Measurements from ENCODE around the gene EOMES. TPM values are rescaled to one million over a fixed set of nuclear protein-coding genes. Genes with fewer than 3 reads are reported as not detected.

The EOMES gene
- total and polyA plus RNA-seq, 2 experiments from 2014 or later = 0.10 TPM

DNA sequence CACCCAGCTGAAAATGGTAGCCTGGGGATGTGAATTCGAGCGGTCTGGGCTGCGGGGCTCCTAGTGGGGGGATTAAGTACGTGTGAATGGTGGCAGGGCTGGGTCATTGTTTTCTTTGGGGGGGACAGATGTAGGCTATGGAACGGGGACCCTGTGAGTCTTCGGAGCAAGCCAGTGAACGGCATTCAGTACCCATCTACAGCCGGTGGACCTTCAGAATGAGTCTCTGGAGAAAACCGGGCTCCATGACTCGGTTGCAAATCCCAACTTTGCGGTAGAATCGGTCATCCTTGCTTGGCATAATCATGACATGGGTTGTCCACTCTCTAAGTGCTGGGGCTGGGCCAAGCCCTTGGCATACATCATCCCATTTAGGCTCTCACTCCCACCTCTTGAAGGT lies 7.2 kb upstream of the EOMES start (continued):
- TF ChIP-seq JUNB (IDR thresholded peaks at IDR 0.05; ENCODE audit: unreplicated experiment) (no peak), STAT1 (IDR thresholded peaks at IDR 0.05; ENCODE audit: unreplicated experiment) (no peak), ZNF114 (CRISPR knock-in tag; IDR thresholded peaks at IDR 0.05) (no peak), EZH2phosphoT487 (IDR thresholded peaks at IDR 0.05; ENCODE audit: unreplicated experiment) (no peak), ZNF331 (CRISPR knock-in tag; IDR thresholded peaks at IDR 0.05; ENCODE audit: low read depth) (no peak)
- TF ChIP-seq, protein P1, sequence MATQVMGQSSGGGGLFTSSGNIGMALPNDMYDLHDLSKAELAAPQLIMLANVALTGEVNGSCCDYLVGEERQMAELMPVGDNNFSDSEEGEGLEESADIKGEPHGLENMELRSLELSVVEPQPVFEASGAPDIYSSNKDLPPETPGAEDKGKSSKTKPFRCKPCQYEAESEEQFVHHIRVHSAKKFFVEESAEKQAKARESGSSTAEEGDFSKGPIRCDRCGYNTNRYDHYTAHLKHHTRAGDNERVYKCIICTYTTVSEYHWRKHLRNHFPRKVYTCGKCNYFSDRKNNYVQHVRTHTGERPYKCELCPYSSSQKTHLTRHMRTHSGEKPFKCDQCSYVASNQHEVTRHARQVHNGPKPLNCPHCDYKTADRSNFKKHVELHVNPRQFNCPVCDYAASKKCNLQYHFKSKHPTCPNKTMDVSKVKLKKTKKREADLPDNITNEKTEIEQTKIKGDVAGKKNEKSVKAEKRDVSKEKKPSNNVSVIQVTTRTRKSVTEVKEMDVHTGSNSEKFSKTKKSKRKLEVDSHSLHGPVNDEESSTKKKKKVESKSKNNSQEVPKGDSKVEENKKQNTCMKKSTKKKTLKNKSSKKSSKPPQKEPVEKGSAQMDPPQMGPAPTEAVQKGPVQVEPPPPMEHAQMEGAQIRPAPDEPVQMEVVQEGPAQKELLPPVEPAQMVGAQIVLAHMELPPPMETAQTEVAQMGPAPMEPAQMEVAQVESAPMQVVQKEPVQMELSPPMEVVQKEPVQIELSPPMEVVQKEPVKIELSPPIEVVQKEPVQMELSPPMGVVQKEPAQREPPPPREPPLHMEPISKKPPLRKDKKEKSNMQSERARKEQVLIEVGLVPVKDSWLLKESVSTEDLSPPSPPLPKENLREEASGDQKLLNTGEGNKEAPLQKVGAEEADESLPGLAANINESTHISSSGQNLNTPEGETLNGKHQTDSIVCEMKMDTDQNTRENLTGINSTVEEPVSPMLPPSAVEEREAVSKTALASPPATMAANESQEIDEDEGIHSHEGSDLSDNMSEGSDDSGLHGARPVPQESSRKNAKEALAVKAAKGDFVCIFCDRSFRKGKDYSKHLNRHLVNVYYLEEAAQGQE (IDR thresholded peaks at IDR 0.05; ENCODE audit: unreplicated experiment) = no peak

DNA sequence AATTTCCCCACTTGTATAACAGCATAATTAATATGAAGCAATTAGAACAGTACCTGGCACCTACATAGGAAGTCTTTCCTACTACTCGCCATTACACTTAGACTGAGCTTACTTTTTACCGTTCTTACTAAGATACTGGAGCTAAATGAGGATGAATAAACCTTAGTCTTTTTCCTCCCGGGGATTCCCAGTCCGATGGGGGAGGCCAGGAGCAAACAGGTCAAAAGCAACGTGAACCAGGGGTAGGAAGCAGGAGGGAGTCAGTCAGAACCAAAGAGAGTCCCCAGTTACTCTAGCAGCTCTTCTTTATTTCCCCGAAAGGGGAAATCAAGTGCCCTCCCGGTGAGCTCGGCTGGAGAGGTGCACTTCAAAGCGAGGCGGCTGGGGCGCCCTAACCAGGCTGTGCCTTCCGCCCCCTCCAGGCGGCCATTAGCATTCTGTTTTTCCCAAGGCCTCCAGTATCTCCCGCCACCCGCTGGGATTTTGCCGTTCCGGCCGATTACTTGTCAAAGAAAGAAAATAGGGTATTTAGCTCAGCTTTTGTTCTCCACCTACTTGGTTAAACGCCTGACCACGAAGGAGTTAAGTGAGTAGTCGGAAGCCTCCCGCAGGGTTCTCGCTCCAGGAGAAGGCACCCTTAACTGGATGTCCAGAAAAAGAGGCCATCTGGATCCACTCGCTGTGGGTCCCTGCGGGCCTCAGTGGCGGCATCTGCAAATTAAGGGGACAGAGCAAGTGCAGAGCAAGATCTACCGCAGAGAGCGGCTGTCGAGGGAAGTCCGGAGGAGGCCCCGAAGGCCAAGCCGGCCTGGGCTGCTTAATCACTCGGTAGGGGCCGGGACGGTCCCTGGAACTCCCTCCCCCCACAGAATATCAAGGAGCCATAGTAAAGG lies 6.3 kb upstream of the EOMES start:
- H3K4me3 Mint-ChIP-seq = peak overlapping the region; percentile 67
- H3K36me3 Mint-ChIP-seq (ENCODE audit: low read depth) = no peaks in the 10 kb centered on the region; the same call in 2 of the 3 replicates
- H3K27ac Mint-ChIP-seq = no peak overlapping the region
- peaks cover 75% of the 10 kb centered on the region for H3K4me1 Mint-ChIP-seq
- Histone ChIP-seq H3K79me2 (replicated peaks; ENCODE audit: insufficient read depth) (no peaks in the 10 kb centered on the region), H3K9me2 (ENCODE audit: insufficient read depth) (no peaks in the 10 kb centered on the region), H4K20me1 (replicated peaks; ENCODE audit: insufficient read depth) (peaks cover 37% of the 10 kb centered on the region), H2AFZ (no peak overlapping the region), H3K27ac (ENCODE audit: low read depth) (no peak overlapping the region), H3K4me1 (ENCODE audit: insufficient read depth) (peaks cover 77% of the 10 kb centered on the region), H3K4me2 (peak overlapping the region; percentile 80), H3K36me3 (ENCODE audit: insufficient read depth) (no peaks in the 10 kb centered on the region), H3F3A (replicated peaks; ENCODE audit: low read depth) (peaks cover 28% of the 10 kb centered on the region), H3K4me3 (peak overlapping the region; percentile 54; the same call in 1 of the 2 replicates), H3K27me3 (ENCODE audit: insufficient read depth) (peaks cover 100% of the 10 kb centered on the region)
- peak; percentile 61 for ATAC-seq
- H3K27me3 Mint-ChIP-seq (ENCODE audit: insufficient read depth, low read depth, poor library complexity) = peaks cover 97% of the 10 kb centered on the region
- no peaks in the 10 kb centered on the region; the same call in 2 of the 3 replicates for H3K9me3 Mint-ChIP-seq
- peak; percentile 96 for DNase-seq (ENCODE audit: low spot score)
- TF ChIP-seq EZH2 (IDR thresholded peaks at IDR 0.05; ENCODE audit: low read depth, unreplicated experiment) (peak; percentile 23), ZNF114 (CRISPR knock-in tag; IDR thresholded peaks at IDR 0.05) (peak; percentile 49; the same call in 1 of the 2 replicates), JUNB (IDR thresholded peaks at IDR 0.05; ENCODE audit: unreplicated experiment) (no peak), POLR2AphosphoS5 (IDR thresholded peaks at IDR 0.05; ENCODE audit: low read depth) (peak; percentile 38; the same call in 1 of the 2 replicates), NANOG (IDR thresholded peaks at IDR 0.05; ENCODE audit: borderline replicate concordance) (peak; percentile 85)
- TF ChIP-seq, protein P2, sequence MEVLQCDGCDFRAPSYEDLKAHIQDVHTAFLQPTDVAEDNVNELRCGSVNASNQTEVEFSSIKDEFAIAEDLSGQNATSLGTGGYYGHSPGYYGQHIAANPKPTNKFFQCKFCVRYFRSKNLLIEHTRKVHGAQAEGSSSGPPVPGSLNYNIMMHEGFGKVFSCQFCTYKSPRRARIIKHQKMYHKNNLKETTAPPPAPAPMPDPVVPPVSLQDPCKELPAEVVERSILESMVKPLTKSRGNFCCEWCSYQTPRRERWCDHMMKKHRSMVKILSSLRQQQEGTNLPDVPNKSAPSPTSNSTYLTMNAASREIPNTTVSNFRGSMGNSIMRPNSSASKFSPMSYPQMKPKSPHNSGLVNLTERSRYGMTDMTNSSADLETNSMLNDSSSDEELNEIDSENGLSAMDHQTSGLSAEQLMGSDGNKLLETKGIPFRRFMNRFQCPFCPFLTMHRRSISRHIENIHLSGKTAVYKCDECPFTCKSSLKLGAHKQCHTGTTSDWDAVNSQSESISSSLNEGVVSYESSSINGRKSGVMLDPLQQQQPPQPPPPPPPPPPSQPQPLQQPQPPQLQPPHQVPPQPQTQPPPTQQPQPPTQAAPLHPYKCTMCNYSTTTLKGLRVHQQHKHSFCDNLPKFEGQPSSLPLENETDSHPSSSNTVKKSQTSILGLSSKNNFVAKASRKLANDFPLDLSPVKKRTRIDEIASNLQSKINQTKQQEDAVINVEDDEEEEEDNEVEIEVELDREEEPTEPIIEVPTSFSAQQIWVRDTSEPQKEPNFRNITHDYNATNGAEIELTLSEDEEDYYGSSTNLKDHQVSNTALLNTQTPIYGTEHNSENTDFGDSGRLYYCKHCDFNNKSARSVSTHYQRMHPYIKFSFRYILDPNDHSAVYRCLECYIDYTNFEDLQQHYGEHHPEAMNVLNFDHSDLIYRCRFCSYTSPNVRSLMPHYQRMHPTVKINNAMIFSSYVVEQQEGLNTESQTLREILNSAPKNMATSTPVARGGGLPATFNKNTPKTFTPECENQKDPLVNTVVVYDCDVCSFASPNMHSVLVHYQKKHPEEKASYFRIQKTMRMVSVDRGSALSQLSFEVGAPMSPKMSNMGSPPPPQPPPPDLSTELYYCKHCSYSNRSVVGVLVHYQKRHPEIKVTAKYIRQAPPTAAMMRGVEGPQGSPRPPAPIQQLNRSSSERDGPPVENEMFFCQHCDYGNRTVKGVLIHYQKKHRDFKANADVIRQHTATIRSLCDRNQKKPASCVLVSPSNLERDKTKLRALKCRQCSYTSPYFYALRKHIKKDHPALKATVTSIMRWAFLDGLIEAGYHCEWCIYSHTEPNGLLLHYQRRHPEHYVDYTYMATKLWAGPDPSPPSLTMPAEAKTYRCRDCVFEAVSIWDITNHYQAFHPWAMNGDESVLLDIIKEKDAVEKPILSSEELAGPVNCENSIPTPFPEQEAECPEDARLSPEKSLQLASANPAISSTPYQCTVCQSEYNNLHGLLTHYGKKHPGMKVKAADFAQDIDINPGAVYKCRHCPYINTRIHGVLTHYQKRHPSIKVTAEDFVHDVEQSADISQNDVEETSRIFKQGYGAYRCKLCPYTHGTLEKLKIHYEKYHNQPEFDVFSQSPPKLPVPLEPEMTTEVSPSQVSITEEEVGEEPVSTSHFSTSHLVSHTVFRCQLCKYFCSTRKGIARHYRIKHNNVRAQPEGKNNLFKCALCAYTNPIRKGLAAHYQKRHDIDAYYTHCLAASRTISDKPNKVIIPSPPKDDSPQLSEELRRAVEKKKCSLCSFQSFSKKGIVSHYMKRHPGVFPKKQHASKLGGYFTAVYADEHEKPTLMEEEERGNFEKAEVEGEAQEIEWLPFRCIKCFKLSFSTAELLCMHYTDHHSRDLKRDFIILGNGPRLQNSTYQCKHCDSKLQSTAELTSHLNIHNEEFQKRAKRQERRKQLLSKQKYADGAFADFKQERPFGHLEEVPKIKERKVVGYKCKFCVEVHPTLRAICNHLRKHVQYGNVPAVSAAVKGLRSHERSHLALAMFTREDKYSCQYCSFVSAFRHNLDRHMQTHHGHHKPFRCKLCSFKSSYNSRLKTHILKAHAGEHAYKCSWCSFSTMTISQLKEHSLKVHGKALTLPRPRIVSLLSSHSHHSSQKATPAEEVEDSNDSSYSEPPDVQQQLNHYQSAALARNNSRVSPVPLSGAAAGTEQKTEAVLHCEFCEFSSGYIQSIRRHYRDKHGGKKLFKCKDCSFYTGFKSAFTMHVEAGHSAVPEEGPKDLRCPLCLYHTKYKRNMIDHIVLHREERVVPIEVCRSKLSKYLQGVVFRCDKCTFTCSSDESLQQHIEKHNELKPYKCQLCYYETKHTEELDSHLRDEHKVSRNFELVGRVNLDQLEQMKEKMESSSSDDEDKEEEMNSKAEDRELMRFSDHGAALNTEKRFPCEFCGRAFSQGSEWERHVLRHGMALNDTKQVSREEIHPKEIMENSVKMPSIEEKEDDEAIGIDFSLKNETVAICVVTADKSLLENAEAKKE (CRISPR knock-in tag; IDR thresholded peaks at IDR 0.05) = no peak
- TF ChIP-seq, protein P1 (IDR thresholded peaks at IDR 0.05; ENCODE audit: unreplicated experiment) = no peak
